Activated CD4-positive, alpha-beta memory T cell treated with anti-CD3 and anti-CD28 coated beads for 36 hours (primary cell): ENCODE data around the gene DUSP28. TPM values are rescaled to one million over a fixed set of nuclear protein-coding genes. Genes with fewer than 3 reads are reported as not detected.

ENCODE experiments used
- CTCF ChIA-PET: fragments of 350-600 bp; sonication (Branson Sonifier 250); formaldehyde crosslinking; loops from one replicate; lab custom pipeline; 2021; ENCODE audit warnings: antibody characterized with exemption, inconsistent platforms; lab: Charles Lee
- POLR2A ChIA-PET: fragments of 350-600 bp; sonication (Branson Sonifier 250); formaldehyde crosslinking; loops from one replicate; lab custom pipeline; 2021; ENCODE audit warnings: antibody characterized with exemption; lab: Charles Lee
- DNase-seq: peaks from one replicate; pipeline ENCODE4 v3.0.0-alpha.2; 2020
- H3K27ac Mint-ChIP-seq: one replicate; pipeline ENCODE4 v1.8.0; 2021; ENCODE audit warnings: mixed read lengths
- H3K27me3 Mint-ChIP-seq: one replicate; pipeline ENCODE4 v1.8.0; 2021; ENCODE audit warnings: mixed read lengths
- H3K36me3 Mint-ChIP-seq: one replicate; pipeline ENCODE4 v1.8.0; 2021; ENCODE audit warnings: mixed read lengths
- H3K4me1 Mint-ChIP-seq: one replicate; pipeline ENCODE4 v1.8.0; 2021; ENCODE audit warnings: low read depth, mixed read lengths
- H3K4me3 Mint-ChIP-seq: one replicate; pipeline ENCODE4 v1.8.0; 2021; ENCODE audit warnings: mild to moderate bottlenecking, mixed read lengths
- H3K9me3 Mint-ChIP-seq: one replicate; pipeline ENCODE4 v1.8.0; 2021; ENCODE audit warnings: mixed read lengths
- intact Hi-C: fragments of 100-400 bp; cut with micrococcal nuclease; formaldehyde crosslinking; loops from one replicate; pipeline ENCODE4 v1.15.1; 2023
- total RNA-seq, 2 experiments: library from RNA; stranded (reverse); gene quantifications; one replicate each; pipeline ENCODE4 v1.2.3, GENCODE V29; 2021

DUSP28 gene
- total RNA-seq, 2 experiments from 2014 or later = 4.1 to 4.2 TPM

- CTCF ChIA-PET = no interaction called here
- H3K27me3 Mint-ChIP-seq = no peaks in the 10 kb centered on the region
- no peak overlapping the region for H3K27ac Mint-ChIP-seq
- H3K4me1 Mint-ChIP-seq = no peaks in the 10 kb centered on the region
- POLR2A ChIA-PET = no interaction called here
- H3K9me3 Mint-ChIP-seq = no peaks in the 10 kb centered on the region
- intact Hi-C loops = no loop called here
- H3K36me3 Mint-ChIP-seq = peaks cover 2% of the 10 kb centered on the region
- no peak overlapping the region for H3K4me3 Mint-ChIP-seq
- no peak for DNase-seq
Observed at GRCh38 chr2:240597419-240598181, 37.4 kb downstream of the DUSP28 start.

GRCh38 chr2:240598311-240598911 lies 38.3 kb downstream of the DUSP28 start:
- H3K27ac Mint-ChIP-seq = no peak overlapping the region
- H3K4me1 Mint-ChIP-seq = no peaks in the 10 kb centered on the region
- H3K27me3 Mint-ChIP-seq = no peaks in the 10 kb centered on the region
- ChIA-PET POLR2A (no interaction called here), CTCF (no interaction called here)
- no peaks in the 10 kb centered on the region for H3K9me3 Mint-ChIP-seq
- no peak overlapping the region for H3K4me3 Mint-ChIP-seq
- intact Hi-C loops = no loop called here
- DNase-seq = no peak
- H3K36me3 Mint-ChIP-seq = peaks cover 2% of the 10 kb centered on the region

GRCh38 chr2:240599141-240599583 lies 39.0 kb downstream of the DUSP28 start:
- H3K27me3 Mint-ChIP-seq = no peaks in the 10 kb centered on the region
- no peaks in the 10 kb centered on the region for H3K4me1 Mint-ChIP-seq
- DNase-seq = no peak
- H3K9me3 Mint-ChIP-seq = no peaks in the 10 kb centered on the region
- intact Hi-C loops = no loop called here
- peaks cover 2% of the 10 kb centered on the region for H3K36me3 Mint-ChIP-seq
- H3K4me3 Mint-ChIP-seq = no peak overlapping the region
- CTCF ChIA-PET = no interaction called here
- H3K27ac Mint-ChIP-seq = no peak overlapping the region
- POLR2A ChIA-PET = no interaction called here

GRCh38 chr2:240600451-240600961 lies 40.3 kb downstream of the DUSP28 start:
- Mint-ChIP-seq H3K4me1 (no peaks in the 10 kb centered on the region), H3K36me3 (peaks cover 2% of the 10 kb centered on the region), H3K9me3 (no peaks in the 10 kb centered on the region), H3K27ac (no peak overlapping the region), H3K27me3 (no peaks in the 10 kb centered on the region), H3K4me3 (no peak overlapping the region)
- CTCF ChIA-PET = no interaction called here
- POLR2A ChIA-PET = no interaction called here
- DNase-seq = no peak
- intact Hi-C loops = no loop called here

- Mint-ChIP-seq H3K4me1 (no peaks in the 10 kb centered on the region), H3K27ac (no peak overlapping the region), H3K9me3 (no peaks in the 10 kb centered on the region), H3K4me3 (no peak overlapping the region), H3K27me3 (no peaks in the 10 kb centered on the region), H3K36me3 (peaks cover 2% of the 10 kb centered on the region)
- POLR2A ChIA-PET = no interaction called here
- CTCF ChIA-PET = no interaction called here
- DNase-seq = no peak
- intact Hi-C loops = no loop called here
Observed at GRCh38 chr2:240601061-240601830, 41.1 kb downstream of the DUSP28 start.

GRCh38 chr2:240601831-240602160 lies 41.6 kb downstream of the DUSP28 start:
- intact Hi-C loops = no loop called here
- no peak overlapping the region for H3K27ac Mint-ChIP-seq
- H3K9me3 Mint-ChIP-seq = no peaks in the 10 kb centered on the region
- no peaks in the 10 kb centered on the region for H3K27me3 Mint-ChIP-seq
- no peak overlapping the region for H3K4me3 Mint-ChIP-seq
- no peaks in the 10 kb centered on the region for H3K4me1 Mint-ChIP-seq
- POLR2A ChIA-PET = no interaction called here
- CTCF ChIA-PET = no interaction called here
- no peak for DNase-seq
- peaks cover 2% of the 10 kb centered on the region for H3K36me3 Mint-ChIP-seq

GRCh38 chr2:240602266-240603050 lies 42.3 kb downstream of the DUSP28 start:
- no peak overlapping the region for H3K4me3 Mint-ChIP-seq
- H3K36me3 Mint-ChIP-seq = peaks cover 2% of the 10 kb centered on the region
- no peak for DNase-seq
- ChIA-PET CTCF (no interaction called here), POLR2A (no interaction called here)
- no peaks in the 10 kb centered on the region for H3K9me3 Mint-ChIP-seq
- no peak overlapping the region for H3K27ac Mint-ChIP-seq
- no peaks in the 10 kb centered on the region for H3K4me1 Mint-ChIP-seq
- no peaks in the 10 kb centered on the region for H3K27me3 Mint-ChIP-seq
- intact Hi-C loops = no loop called here

- no peak overlapping the region for H3K4me3 Mint-ChIP-seq
- H3K36me3 Mint-ChIP-seq = peaks cover 2% of the 10 kb centered on the region
- intact Hi-C loops = no loop called here
- no peaks in the 10 kb centered on the region for H3K4me1 Mint-ChIP-seq
- POLR2A ChIA-PET = no interaction called here
- H3K27me3 Mint-ChIP-seq = no peaks in the 10 kb centered on the region
- no peak overlapping the region for H3K27ac Mint-ChIP-seq
- no peaks in the 10 kb centered on the region for H3K9me3 Mint-ChIP-seq
- CTCF ChIA-PET = no interaction called here
- no peak for DNase-seq
Observed at GRCh38 chr2:240603081-240603835, 43.1 kb downstream of the DUSP28 start.

GRCh38 chr2:240603846-240604245 lies 43.7 kb downstream of the DUSP28 start:
- DNase-seq = no peak
- intact Hi-C loops = no loop called here
- peaks cover under 1% of the 10 kb centered on the region for H3K4me1 Mint-ChIP-seq
- H3K9me3 Mint-ChIP-seq = no peaks in the 10 kb centered on the region
- ChIA-PET CTCF (no interaction called here), POLR2A (no interaction called here)
- H3K4me3 Mint-ChIP-seq = no peak overlapping the region
- no peaks in the 10 kb centered on the region for H3K27me3 Mint-ChIP-seq
- no peak overlapping the region for H3K27ac Mint-ChIP-seq
- peaks cover 2% of the 10 kb centered on the region for H3K36me3 Mint-ChIP-seq

GRCh38 chr2:240604291-240604938 lies 44.3 kb downstream of the DUSP28 start:
- intact Hi-C loops = no loop called here
- H3K27me3 Mint-ChIP-seq = no peaks in the 10 kb centered on the region
- CTCF ChIA-PET = no interaction called here
- no peak overlapping the region for H3K4me3 Mint-ChIP-seq
- H3K4me1 Mint-ChIP-seq = peaks cover 3% of the 10 kb centered on the region
- no peak for DNase-seq
- no peaks in the 10 kb centered on the region for H3K9me3 Mint-ChIP-seq
- H3K36me3 Mint-ChIP-seq = peaks cover 2% of the 10 kb centered on the region
- no peak overlapping the region for H3K27ac Mint-ChIP-seq
- POLR2A ChIA-PET = no interaction called here
